Lung (tissue), 12 donors: ENCODE measurements around the gene CHRNE. TPM values are rescaled to one million over a fixed set of nuclear protein-coding genes. Genes with fewer than 3 reads are reported as not detected.

ENCODE experiments used
- ATAC-seq: fragments of 200-7000 bp; cut with Tn5 transposase; one replicate; pipeline ENCODE4 v1.9.1; 2020; ENCODE audit warnings: moderate number of reproducible peaks; ENCODE audit not compliant: insufficient read depth, low FRiP score
- DNase-seq, 3 donors: peaks; one replicate each; pipeline ENCODE4 v3.0.0-alpha.2; 2013 to 2017
- H3K27ac ChIP-seq, 2 donors: one replicate each; pipeline ENCODE4 v1.5.1; 2013; ENCODE audit warnings: mild to moderate bottlenecking in 2 of 2, moderate library complexity in 2 of 2, control low read depth in 1 of 2, inconsistent platforms in 1 of 2, low read depth in 1 of 2, low read length in 1 of 2
- H3K27me3 ChIP-seq, 3 donors: one replicate each; pipeline ENCODE4 v1.5.1; 2013; ENCODE audit warnings: low read length in 2 of 3; ENCODE audit not compliant: control insufficient read depth in 3 of 3, insufficient read depth in 3 of 3
- H3K36me3 ChIP-seq, 4 donors: one replicate each; pipeline ENCODE4 v1.5.1; 2013; ENCODE audit warnings: low read length in 4 of 4, mild to moderate bottlenecking in 1 of 4, moderate library complexity in 1 of 4; ENCODE audit not compliant: control insufficient read depth in 4 of 4, insufficient read depth in 4 of 4
- H3K4me1 ChIP-seq, 5 donors: one replicate each; pipeline ENCODE4 v1.5.1; 2013; ENCODE audit warnings: low read length in 5 of 5, mild to moderate bottlenecking in 2 of 5, moderate library complexity in 1 of 5; ENCODE audit not compliant: control insufficient read depth in 5 of 5, insufficient read depth in 5 of 5
- H3K4me3 ChIP-seq: one replicate; pipeline ENCODE4 v1.5.1; 2013; ENCODE audit warnings: mild to moderate bottlenecking, control low read depth, moderate library complexity
- H3K9ac ChIP-seq, 2 donors: one replicate each; pipeline ENCODE4 v1.5.1; 2013; ENCODE audit warnings: low read length in 2 of 2, control low read depth in 1 of 2; ENCODE audit not compliant: insufficient read depth in 1 of 2
- H3K9me3 ChIP-seq, 4 donors: one replicate each; pipeline ENCODE4 v1.5.1; 2013; ENCODE audit warnings: low read length in 3 of 4, mild to moderate bottlenecking in 1 of 4, moderate library complexity in 1 of 4; ENCODE audit not compliant: control insufficient read depth in 4 of 4, insufficient read depth in 3 of 4
- WGBS, 2 donors: extraction: QIAGEN DNeasy Blood & Tissue Kit; methylation state at CpG; one replicate each; pipeline ENCODE4 v1.1.7; 2013; 5-methylcytosine and 5-hydroxymethylcytosine counted together
- polyA plus RNA-seq, 2 donors: library from polyadenylated mRNA; stranded (reverse); fragments of 200-250 nt; gene quantifications; one replicate each; pipeline ENCODE4 v1.2.1, GENCODE V29; 2013
- total RNA-seq, 2 donors: library from RNA; depleted of rRNA in 1 of 2; stranded (reverse); fragments of >200 nt in 1 of 2; gene quantifications; one replicate each; pipeline ENCODE4 v1.2.1, GENCODE V29; 2014 to 2021
- TF ChIP-seq, protein P1 (sequence below): IDR thresholded peaks from 2 replicates; pipeline ENCODE4 v1.5.1; 2012; ENCODE audit warnings: mild to moderate bottlenecking; ENCODE audit errors: control extremely low read depth, extremely low read depth
- donor health status: control.
- donor health status: control.
- donor health status: Bipolar disorder and iron deficiency.
- donor health status: healthy.
- donor health status: DM: yes; HTN: yes; CAD: no.

Gene CHRNE
- total and polyA plus RNA-seq, 4 donors, result 0.61 to 2.3 (median 1.00) TPM

DNA sequence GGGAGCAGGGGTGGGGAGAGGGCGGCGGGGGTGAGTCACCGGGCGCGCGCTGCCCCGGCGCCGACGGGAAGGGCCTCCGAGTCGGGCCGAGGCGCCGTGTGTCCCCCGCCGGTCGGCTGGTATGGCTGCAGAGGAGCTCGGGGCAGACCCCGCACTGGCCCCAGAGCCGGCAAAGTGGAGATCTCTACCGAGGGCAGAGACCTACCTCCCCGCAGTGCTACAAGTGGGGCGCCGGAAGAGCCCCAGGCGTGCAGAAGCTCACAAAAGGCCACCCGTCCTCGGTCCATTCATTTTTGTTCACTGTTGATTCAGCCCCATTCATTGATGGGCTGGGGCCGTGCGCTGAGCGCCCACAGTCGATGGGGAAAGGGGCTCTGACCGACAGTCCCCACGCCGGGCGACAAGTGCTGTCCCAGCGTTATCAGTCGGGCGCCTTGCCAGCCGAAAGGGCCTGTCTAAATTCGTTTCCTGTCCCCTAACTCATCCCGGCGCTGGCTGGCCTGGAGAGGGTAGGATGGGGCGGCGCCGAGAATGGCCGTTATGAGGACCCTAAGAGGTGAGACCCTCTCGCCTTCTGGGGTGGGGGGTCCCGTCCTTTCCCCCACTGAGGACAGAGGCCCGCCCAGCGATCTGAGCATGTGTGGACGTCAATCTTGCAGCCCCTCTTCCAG is 47.3 kb upstream of the CHRNE start:
- DNase-seq (peak; percentile 49 to 67 (median 62)), ATAC-seq (peak; percentile 16)
- Histone ChIP-seq H3K4me1 (peaks cover 2 to 30% (median 16%) of the 10 kb centered on the region in 5 donors), H3K9ac (peak overlapping the region in 1 of 2 donors; percentile 12), H3K4me3 (peak overlapping the region; percentile 28), H3K27me3 (no peaks in the 10 kb centered on the region), H3K36me3 (peaks cover 7 to 15% (median 9%) of the 10 kb centered on the region in 4 donors), H3K27ac (peak overlapping the region; percentile 94 to 98), H3K9me3 (no peaks in the 10 kb centered on the region)
- TF ChIP-seq, protein P1, sequence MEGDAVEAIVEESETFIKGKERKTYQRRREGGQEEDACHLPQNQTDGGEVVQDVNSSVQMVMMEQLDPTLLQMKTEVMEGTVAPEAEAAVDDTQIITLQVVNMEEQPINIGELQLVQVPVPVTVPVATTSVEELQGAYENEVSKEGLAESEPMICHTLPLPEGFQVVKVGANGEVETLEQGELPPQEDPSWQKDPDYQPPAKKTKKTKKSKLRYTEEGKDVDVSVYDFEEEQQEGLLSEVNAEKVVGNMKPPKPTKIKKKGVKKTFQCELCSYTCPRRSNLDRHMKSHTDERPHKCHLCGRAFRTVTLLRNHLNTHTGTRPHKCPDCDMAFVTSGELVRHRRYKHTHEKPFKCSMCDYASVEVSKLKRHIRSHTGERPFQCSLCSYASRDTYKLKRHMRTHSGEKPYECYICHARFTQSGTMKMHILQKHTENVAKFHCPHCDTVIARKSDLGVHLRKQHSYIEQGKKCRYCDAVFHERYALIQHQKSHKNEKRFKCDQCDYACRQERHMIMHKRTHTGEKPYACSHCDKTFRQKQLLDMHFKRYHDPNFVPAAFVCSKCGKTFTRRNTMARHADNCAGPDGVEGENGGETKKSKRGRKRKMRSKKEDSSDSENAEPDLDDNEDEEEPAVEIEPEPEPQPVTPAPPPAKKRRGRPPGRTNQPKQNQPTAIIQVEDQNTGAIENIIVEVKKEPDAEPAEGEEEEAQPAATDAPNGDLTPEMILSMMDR, result no peak
- 4% methylated on average over 43 to 52 of the region's 52 CpGs for WGBS, 2 donors

DNA sequence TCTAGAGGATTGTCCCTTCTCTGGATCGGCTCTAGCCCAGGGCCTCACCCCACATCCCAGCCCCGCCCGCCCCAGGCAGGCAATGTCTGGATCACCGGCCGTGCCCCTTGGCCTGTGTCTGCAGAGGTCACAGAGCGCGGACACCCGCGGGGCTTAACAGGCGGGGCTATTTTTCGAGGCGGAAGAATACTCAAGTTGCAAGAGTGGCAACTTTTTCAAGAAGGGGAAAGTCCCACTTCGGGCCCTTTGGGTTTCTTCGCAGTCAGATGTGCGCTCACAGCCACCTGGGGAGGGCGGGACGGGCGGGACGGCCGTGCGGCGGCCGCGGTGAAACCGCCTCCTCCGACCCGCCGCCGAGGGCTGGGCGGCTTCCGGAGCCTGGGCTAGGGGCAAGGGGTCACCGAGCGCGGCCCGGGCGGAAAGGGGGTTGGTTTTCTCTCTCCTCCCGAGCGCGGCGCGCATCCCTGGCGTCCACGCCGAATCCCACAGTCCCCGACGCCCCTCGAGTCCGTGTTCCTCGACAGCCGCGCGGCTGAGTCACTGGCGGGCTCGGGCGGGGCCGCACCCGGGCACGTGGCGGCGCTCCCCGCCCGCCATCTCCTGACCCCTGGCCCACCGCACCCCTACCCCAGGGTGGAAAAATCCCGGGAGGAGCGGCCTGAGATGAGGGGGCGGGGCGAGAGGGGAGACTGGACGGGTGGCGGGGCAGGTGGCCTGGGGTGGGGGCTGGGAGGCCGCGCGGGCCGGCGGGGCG is 46.6 kb upstream of the CHRNE start:
- no peaks in the 10 kb centered on the region for H3K9me3 ChIP-seq
- H3K27ac ChIP-seq, result peak overlapping the region; percentile 91 to 97
- 0 to 1% methylated on average over 53 to 75 of the region's 75 CpGs for WGBS, 2 donors
- TF ChIP-seq, protein P1, result no peak
- peaks cover 2 to 30% (median 18%) of the 10 kb centered on the region in 5 donors for H3K4me1 ChIP-seq
- H3K9ac ChIP-seq, result peak overlapping the region in 1 of 2 donors; percentile 65
- ATAC-seq (peak; percentile 16), DNase-seq (peak; percentile 35 to 73 (median 62))
- no peaks in the 10 kb centered on the region for H3K27me3 ChIP-seq
- peaks cover 7 to 18% (median 14%) of the 10 kb centered on the region in 4 donors for H3K36me3 ChIP-seq
- H3K4me3 ChIP-seq, result peak overlapping the region; percentile 53

DNA sequence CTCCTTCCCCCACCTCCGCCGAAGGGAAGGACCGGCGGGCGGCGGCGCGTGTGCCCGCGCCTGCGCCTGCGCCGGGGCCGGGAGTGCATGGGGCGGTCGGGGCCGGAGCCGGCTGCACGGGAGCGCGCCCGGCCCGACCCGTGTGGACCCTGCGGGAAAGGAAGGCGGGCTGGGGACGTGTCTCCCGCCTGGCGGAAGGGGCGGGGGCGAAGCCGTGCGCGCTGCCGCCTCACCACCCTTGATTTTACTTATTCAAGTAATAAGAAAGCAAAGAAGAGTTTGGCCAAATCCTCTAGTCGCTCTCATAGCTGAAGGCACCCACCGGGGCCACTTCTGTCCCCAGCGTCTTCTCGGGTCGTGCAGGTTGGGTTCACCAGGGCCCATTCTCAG is 46.0 kb upstream of the CHRNE start:
- ATAC-seq (peak; percentile 55), DNase-seq (peak; percentile 90 to 97 (median 94))
- Histone ChIP-seq H3K27ac (peak overlapping the region; percentile 91 to 97), H3K4me3 (peak overlapping the region; percentile 53), H3K36me3 (peaks cover 7 to 20% (median 16%) of the 10 kb centered on the region in 4 donors), H3K9ac (peak overlapping the region in 1 of 2 donors; percentile 65), H3K27me3 (no peaks in the 10 kb centered on the region), H3K4me1 (peaks cover 2 to 30% (median 18%) of the 10 kb centered on the region in 5 donors), H3K9me3 (no peaks in the 10 kb centered on the region)
- WGBS, 2 donors, result 1% methylated on average over 29 to 40 of the region's 40 CpGs
- TF ChIP-seq, protein P1, result no peak
